ENCODE results near the gene MKNK1.

MKNK1 gene

GRCh38 chr1:46569884-46570725, 34.0 kb downstream of the MKNK1 start:
- Mint-ChIP-seq H3K36me3 (ENCODE audit: low read depth) (peaks cover 9% of the 10 kb centered on the region), H3K9me3 (no peaks in the 10 kb centered on the region), H3K4me1 (peaks cover 20% of the 10 kb centered on the region), H3K4me3 (no peak overlapping the region), H3K27me3 (ENCODE audit: low read depth, poor library complexity) (peaks cover 33% of the 10 kb centered on the region), H3K27ac (no peak overlapping the region)
- DNase-seq, result no peak
- TF ChIP-seq, protein P1, sequence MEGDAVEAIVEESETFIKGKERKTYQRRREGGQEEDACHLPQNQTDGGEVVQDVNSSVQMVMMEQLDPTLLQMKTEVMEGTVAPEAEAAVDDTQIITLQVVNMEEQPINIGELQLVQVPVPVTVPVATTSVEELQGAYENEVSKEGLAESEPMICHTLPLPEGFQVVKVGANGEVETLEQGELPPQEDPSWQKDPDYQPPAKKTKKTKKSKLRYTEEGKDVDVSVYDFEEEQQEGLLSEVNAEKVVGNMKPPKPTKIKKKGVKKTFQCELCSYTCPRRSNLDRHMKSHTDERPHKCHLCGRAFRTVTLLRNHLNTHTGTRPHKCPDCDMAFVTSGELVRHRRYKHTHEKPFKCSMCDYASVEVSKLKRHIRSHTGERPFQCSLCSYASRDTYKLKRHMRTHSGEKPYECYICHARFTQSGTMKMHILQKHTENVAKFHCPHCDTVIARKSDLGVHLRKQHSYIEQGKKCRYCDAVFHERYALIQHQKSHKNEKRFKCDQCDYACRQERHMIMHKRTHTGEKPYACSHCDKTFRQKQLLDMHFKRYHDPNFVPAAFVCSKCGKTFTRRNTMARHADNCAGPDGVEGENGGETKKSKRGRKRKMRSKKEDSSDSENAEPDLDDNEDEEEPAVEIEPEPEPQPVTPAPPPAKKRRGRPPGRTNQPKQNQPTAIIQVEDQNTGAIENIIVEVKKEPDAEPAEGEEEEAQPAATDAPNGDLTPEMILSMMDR (IDR thresholded peaks at IDR 0.05), result no peak

DNA sequence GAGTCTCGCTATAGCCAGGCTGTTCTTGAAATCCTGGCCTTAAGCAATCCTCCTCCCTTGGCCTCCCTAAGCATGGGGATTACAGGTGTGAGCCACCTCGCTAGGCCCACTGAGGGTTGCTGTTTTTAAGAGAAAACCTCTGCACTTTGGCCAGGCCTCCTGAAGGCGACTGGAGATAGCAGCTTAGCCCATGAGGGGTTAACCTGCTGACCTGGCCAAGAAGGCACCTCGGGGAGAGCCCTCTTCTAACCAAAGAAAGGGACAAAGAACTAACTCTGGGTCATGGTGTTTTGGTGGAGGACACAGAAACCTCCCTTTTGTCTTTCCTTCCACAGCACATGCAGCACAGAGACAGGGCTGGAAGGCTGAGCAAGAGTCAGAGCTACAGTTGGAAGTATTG, 35.0 kb downstream of the MKNK1 start:
- Mint-ChIP-seq H3K27ac (no peak overlapping the region), H3K4me1 (peaks cover 12% of the 10 kb centered on the region)
- TF ChIP-seq, protein P1 (IDR thresholded peaks at IDR 0.05), result no peak

GRCh38 chr1:46568461-46568891, 35.6 kb downstream of the MKNK1 start:
- H3K27me3 Mint-ChIP-seq (ENCODE audit: low read depth, poor library complexity), result peaks cover 21% of the 10 kb centered on the region
- H3K9me3 Mint-ChIP-seq, result no peaks in the 10 kb centered on the region
- H3K4me3 Mint-ChIP-seq, result no peak overlapping the region
- no peak overlapping the region for H3K27ac Mint-ChIP-seq
- TF ChIP-seq, protein P1 (IDR thresholded peaks at IDR 0.05), result no peak
- DNase-seq, result no peak
- H3K4me1 Mint-ChIP-seq, result peaks cover 12% of the 10 kb centered on the region
- peaks cover 9% of the 10 kb centered on the region for H3K36me3 Mint-ChIP-seq (ENCODE audit: low read depth)

More for the DNA sequence above, 35.0 kb downstream of the MKNK1 start:
- H3K36me3 Mint-ChIP-seq (ENCODE audit: low read depth), result peaks cover 9% of the 10 kb centered on the region
- DNase-seq, result no peak
- H3K9me3 Mint-ChIP-seq, result no peaks in the 10 kb centered on the region
- H3K27me3 Mint-ChIP-seq (ENCODE audit: low read depth, poor library complexity), result peaks cover 26% of the 10 kb centered on the region
- no peak overlapping the region for H3K4me3 Mint-ChIP-seq

DNA sequence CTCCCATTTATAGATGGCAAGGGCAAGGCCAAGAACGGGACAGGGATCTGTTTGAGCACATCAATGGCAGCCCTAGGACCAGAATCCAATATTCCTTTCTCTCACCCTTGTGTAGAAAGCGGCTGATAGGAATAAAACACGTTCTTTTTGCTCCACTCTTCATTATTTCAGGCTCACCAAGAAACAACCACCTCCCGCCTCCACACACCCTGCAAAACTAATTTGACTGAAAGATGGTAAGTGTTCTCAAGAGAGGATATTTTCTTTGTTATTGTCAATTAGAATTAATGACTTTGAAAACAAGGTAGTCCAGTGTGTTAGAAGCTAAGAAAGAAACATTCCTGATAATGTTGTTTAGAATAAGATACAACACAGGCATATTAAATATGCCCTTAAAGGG, 40.7 kb downstream of the MKNK1 start:
- DNase-seq, result no peak
- peaks cover 22% of the 10 kb centered on the region for H3K27me3 Mint-ChIP-seq (ENCODE audit: low read depth, poor library complexity)
- peaks cover 8% of the 10 kb centered on the region for H3K4me1 Mint-ChIP-seq
- peaks cover 15% of the 10 kb centered on the region for H3K36me3 Mint-ChIP-seq (ENCODE audit: low read depth)
- TF ChIP-seq, protein P1 (IDR thresholded peaks at IDR 0.05), result no peak
- no peak overlapping the region for H3K27ac Mint-ChIP-seq
- H3K9me3 Mint-ChIP-seq, result no peaks in the 10 kb centered on the region
- no peak overlapping the region for H3K4me3 Mint-ChIP-seq

- Mint-ChIP-seq H3K27me3 (ENCODE audit: low read depth, poor library complexity) (peaks cover 22% of the 10 kb centered on the region), H3K9me3 (no peaks in the 10 kb centered on the region), H3K27ac (no peak overlapping the region), H3K4me3 (no peak overlapping the region), H3K36me3 (ENCODE audit: low read depth) (peaks cover 15% of the 10 kb centered on the region), H3K4me1 (peaks cover 17% of the 10 kb centered on the region)
- no peak for DNase-seq
- TF ChIP-seq, protein P1 (IDR thresholded peaks at IDR 0.05), result no peak
Measured at GRCh38 chr1:46562498-46562897, 41.6 kb downstream of the MKNK1 start.

DNA sequence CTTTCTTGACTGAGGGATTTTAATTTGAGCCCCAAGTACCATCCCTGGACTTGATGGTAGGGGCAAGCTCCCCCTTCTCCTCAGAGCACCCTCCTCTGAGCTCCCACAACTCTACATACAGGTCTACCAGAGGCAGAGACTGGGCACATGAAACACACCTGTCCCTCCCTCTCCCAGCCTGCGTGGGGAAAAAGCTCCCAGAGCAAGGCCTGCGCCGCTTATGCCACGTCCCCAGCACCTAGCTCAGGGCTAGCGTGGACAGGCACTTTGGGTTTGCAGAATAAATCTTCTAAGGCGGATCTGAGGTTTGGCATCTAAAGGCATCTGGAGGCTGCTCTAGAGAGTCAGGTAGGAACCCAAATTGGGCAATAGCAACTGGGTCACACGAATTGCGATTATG, 45.1 kb downstream of the MKNK1 start:
- peaks cover 13% of the 10 kb centered on the region for H3K27me3 Mint-ChIP-seq (ENCODE audit: low read depth, poor library complexity)

More for the DNA sequence above, 45.1 kb downstream of the MKNK1 start:
- Mint-ChIP-seq H3K36me3 (ENCODE audit: low read depth) (peaks cover 6% of the 10 kb centered on the region), H3K9me3 (no peaks in the 10 kb centered on the region), H3K4me1 (peaks cover 19% of the 10 kb centered on the region), H3K27ac (no peak overlapping the region), H3K4me3 (no peak overlapping the region)
- no peak for DNase-seq
- TF ChIP-seq, protein P1 (IDR thresholded peaks at IDR 0.05), result no peak
